CD4-positive, alpha-beta T cell treated with Interleukin-4 for 4 hours (primary cell): ENCODE data around the gene C1orf159.
A peak's percentile ranks its signal among the peaks of the same experiment; 100 is the strongest.

Source experiments
- DNase-seq: peaks from one replicate; pipeline ENCODE4 v3.0.0-alpha.2; 2020

The C1orf159 gene

GRCh38 chr1:1033009-1033587 lies 82.8 kb downstream of the C1orf159 start:
- peak; percentile 84 for DNase-seq

- DNase-seq = no peak
These were observed 83.5 kb downstream of the C1orf159 start for GRCh38 chr1:1032424-1032823.
